Mammary epithelial cell (primary cell): ENCODE results near the gene CFI.

Experiments
- EZH2 ChIP-seq: IDR thresholded peaks from 2 replicates; pipeline ENCODE4 v1.6.1; 2012; ENCODE audit warnings: low read length, inconsistent platforms, borderline replicate concordance
- TF ChIP-seq, protein P1 (sequence below), 2 donors: IDR thresholded peaks in 1 of 2; conservative IDR thresholded peaks in 1 of 2; 2 replicates each; pipeline ENCODE4 v1.5.1; 2011 to 2012; ENCODE audit warnings: inconsistent platforms in 2 of 2, low read length in 2 of 2, mild to moderate bottlenecking in 2 of 2, control low read depth in 1 of 2, low read depth in 1 of 2; ENCODE audit not compliant: insufficient read depth in 1 of 2; ENCODE audit errors: extremely low read depth in 1 of 2

DNA sequence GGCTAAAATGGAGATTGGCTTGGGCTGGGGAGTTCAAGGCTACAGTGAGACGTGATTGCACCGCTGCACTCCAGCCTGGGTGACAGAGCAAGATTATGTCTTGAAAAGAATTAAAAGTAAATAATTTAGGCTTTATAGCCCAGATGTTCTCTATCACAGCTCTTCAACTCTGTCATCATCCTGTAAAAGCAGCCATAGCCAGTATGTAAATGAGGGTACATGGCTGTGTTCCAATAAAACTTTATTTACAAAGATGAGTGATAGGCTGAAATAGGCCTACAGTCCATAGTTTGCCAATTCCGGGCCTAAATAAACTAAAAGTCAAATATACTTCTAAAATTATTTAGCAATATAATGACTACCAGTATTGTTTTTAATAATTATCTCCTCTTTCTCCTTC, 35.2 kb upstream of the CFI start:
- TF ChIP-seq, protein P1, sequence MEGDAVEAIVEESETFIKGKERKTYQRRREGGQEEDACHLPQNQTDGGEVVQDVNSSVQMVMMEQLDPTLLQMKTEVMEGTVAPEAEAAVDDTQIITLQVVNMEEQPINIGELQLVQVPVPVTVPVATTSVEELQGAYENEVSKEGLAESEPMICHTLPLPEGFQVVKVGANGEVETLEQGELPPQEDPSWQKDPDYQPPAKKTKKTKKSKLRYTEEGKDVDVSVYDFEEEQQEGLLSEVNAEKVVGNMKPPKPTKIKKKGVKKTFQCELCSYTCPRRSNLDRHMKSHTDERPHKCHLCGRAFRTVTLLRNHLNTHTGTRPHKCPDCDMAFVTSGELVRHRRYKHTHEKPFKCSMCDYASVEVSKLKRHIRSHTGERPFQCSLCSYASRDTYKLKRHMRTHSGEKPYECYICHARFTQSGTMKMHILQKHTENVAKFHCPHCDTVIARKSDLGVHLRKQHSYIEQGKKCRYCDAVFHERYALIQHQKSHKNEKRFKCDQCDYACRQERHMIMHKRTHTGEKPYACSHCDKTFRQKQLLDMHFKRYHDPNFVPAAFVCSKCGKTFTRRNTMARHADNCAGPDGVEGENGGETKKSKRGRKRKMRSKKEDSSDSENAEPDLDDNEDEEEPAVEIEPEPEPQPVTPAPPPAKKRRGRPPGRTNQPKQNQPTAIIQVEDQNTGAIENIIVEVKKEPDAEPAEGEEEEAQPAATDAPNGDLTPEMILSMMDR (conservative IDR thresholded peaks at IDR 0.05 in 1 of 2, IDR thresholded peaks at IDR 0.05 in 1 of 2; ENCODE audit: extremely low read depth in 1 of 2, insufficient read depth in 1 of 2, low read depth in 1 of 2, low read length in 2 of 2), result no peak
- TF ChIP-seq EZH2, result no peak
